Measurements from ENCODE around the gene ZNF775.

DNA sequence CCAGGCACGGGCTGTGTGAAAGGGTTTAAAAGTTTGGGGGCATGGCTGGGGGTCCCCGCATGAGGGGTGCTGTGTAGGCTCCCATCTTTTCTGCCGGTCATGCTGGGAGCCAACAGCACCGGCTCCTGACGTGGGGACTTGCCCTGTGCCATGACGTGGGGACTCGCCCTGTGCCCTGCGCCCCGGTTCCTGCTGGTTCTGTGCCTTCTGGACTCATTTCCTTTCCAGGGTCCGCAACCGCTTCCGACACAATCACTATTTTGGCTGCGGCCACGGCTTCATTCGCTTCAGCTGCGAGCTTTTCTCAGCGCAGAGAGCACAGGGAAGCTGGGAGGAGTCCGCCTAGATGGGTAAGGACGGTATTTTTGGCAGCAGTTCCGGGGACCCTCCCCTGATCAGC is 63.7 kb downstream of the ZNF775 start:
- TF ChIP-seq, protein P1, sequence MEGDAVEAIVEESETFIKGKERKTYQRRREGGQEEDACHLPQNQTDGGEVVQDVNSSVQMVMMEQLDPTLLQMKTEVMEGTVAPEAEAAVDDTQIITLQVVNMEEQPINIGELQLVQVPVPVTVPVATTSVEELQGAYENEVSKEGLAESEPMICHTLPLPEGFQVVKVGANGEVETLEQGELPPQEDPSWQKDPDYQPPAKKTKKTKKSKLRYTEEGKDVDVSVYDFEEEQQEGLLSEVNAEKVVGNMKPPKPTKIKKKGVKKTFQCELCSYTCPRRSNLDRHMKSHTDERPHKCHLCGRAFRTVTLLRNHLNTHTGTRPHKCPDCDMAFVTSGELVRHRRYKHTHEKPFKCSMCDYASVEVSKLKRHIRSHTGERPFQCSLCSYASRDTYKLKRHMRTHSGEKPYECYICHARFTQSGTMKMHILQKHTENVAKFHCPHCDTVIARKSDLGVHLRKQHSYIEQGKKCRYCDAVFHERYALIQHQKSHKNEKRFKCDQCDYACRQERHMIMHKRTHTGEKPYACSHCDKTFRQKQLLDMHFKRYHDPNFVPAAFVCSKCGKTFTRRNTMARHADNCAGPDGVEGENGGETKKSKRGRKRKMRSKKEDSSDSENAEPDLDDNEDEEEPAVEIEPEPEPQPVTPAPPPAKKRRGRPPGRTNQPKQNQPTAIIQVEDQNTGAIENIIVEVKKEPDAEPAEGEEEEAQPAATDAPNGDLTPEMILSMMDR (IDR thresholded peaks at IDR 0.05): no peak
- no peak for TF ChIP-seq POLR2A (IDR thresholded peaks at IDR 0.05)

Measured in esophagus squamous epithelium (tissue), 4 donors.